Stomach (tissue), 4 donors: Measurements from ENCODE around the gene CDC27.
"Not testable (repeated sequence)": the region's sequence is repeated elsewhere in the genome, so short reads cannot be mapped to it uniquely, and the experiment has no call there.

Experiments used
- POLR2A ChIP-seq, 4 donors: fragments of 450-650 bp; IDR thresholded peaks; one replicate each; pipeline ENCODE4 v1.6.1; 2016; ENCODE audit warnings: antibody characterized with exemption in 4 of 4, control low read depth in 2 of 4, mild to moderate bottlenecking in 1 of 4, moderate library complexity in 1 of 4
- TF ChIP-seq, protein P1 (sequence below), 7 experiments: fragments of 450-650 bp in 4 of 7; fragments of 200-600 bp in 3 of 7; sonication (generic) in 3 of 7; IDR thresholded peaks; one replicate each; pipeline ENCODE4 v1.5.1; 2016 to 2019; ENCODE audit warnings: antibody characterized with exemption in 7 of 7, control low read depth in 2 of 7, mild to moderate bottlenecking in 1 of 7

DNA sequence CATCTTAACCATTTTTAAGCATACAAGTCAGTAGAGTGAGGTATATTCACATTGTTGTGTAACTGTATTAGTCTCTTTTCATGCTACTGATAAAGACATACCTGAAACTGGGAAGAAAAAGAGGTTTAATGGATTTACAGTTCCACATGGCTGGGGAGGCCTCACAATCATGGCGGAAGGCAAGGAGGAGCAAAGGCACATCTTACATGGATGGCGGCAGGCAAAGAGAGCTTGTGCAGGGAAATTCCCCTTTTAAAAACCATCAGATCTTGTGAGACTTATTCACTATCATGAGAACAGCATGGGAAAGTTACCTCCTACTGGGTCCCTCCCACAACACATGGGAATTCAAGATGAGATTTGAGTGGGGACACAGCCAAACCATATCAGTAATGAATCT, 35.0 kb upstream of the CDC27 start:
- not testable (repeated sequence) for TF ChIP-seq POLR2A (IDR thresholded peaks at IDR 0.05)
- TF ChIP-seq, protein P1, sequence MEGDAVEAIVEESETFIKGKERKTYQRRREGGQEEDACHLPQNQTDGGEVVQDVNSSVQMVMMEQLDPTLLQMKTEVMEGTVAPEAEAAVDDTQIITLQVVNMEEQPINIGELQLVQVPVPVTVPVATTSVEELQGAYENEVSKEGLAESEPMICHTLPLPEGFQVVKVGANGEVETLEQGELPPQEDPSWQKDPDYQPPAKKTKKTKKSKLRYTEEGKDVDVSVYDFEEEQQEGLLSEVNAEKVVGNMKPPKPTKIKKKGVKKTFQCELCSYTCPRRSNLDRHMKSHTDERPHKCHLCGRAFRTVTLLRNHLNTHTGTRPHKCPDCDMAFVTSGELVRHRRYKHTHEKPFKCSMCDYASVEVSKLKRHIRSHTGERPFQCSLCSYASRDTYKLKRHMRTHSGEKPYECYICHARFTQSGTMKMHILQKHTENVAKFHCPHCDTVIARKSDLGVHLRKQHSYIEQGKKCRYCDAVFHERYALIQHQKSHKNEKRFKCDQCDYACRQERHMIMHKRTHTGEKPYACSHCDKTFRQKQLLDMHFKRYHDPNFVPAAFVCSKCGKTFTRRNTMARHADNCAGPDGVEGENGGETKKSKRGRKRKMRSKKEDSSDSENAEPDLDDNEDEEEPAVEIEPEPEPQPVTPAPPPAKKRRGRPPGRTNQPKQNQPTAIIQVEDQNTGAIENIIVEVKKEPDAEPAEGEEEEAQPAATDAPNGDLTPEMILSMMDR (IDR thresholded peaks at IDR 0.05) = not testable (repeated sequence)
